HepG2 (cell line): ENCODE measurements around the gene ASH1L. TPM values are rescaled to one million over a fixed set of nuclear protein-coding genes. Genes with fewer than 3 reads are reported as not detected.

Experiments used
- ATAC-seq: fragments of 200-7000 bp; cut with Tn5 transposase; 3 replicates; pipeline ENCODE4 v1.9.1; 2020; ENCODE audit warnings: mild to moderate bottlenecking, moderate library complexity
- BruUV-seq: library from RNA; stranded (reverse); fragments of 400-500 nt; replicated peaks from 2 replicates; lab custom pipeline; 2021; lab: Mats Ljungman, UMichigan
- CTCF ChIA-PET: fragments of 300-600 bp; formaldehyde crosslinking; extraction: SDS; loops from one replicate; lab custom pipeline; 2021; ENCODE audit warnings: low total read pairs, inconsistent platforms, low intra/inter-chr PET ratio; lab: Yijun Ruan, JAX
- POLR2A ChIA-PET: fragments of 350-600 bp; sonication (Branson Sonifier 250); formaldehyde crosslinking; loops from one replicate; lab custom pipeline; 2020; ENCODE audit warnings: antibody characterized with exemption, inconsistent platforms; lab: Yijun Ruan, JAX
- DNase-seq: peaks from one replicate; pipeline ENCODE4 v3.0.0-alpha.2; 2015; ENCODE audit warnings: low spot score
- FAIRE-seq: peaks from 3 replicates; lab custom pipeline; 2011; peaks lifted over from hg19 to GRCh38; lab: Jason Lieb, UNC
- H2AFZ ChIP-seq: one replicate; pipeline ENCODE4 v1.6.1; 2011; ENCODE audit warnings: low read length, inconsistent platforms
- H3K27ac ChIP-seq: fragments of 300-600 bp; 3 replicates; pipeline ENCODE4 v1.8.0; 2011; ENCODE audit warnings: mixed run types, mild to moderate bottlenecking, mixed read lengths, low read length, inconsistent platforms; ENCODE audit not compliant: insufficient read depth; ENCODE audit errors: extremely low read length
- H3K27me3 ChIP-seq, 2 experiments: fragments of 200-600 bp in 1 of 2; 2 replicates in 1 of 2; 3 replicates in 1 of 2; pipeline versions ENCODE4 v1.6.0 to v1.8.0; 2011; ENCODE audit warnings: low read length in 2 of 2, mild to moderate bottlenecking in 2 of 2, moderate library complexity in 2 of 2, inconsistent platforms in 1 of 2; ENCODE audit not compliant: insufficient read depth in 2 of 2, control insufficient read depth in 1 of 2
- H3K36me3 ChIP-seq, 2 experiments: fragments of 200-600 bp in 1 of 2; replicated peaks in 1 of 2; 2 replicates in 1 of 2; 3 replicates in 1 of 2; pipeline versions ENCODE4 v1.5.1 to v1.8.0; 2011; ENCODE audit warnings: low read length in 2 of 2, inconsistent platforms in 1 of 2; ENCODE audit not compliant: insufficient read depth in 2 of 2, control insufficient read depth in 1 of 2
- H3K4me1 ChIP-seq: 2 replicates; pipeline ENCODE4 v1.5.1; 2012; ENCODE audit warnings: low read length, inconsistent platforms; ENCODE audit not compliant: insufficient read depth
- H3K4me2 ChIP-seq: 2 replicates; pipeline ENCODE4 v1.6.0; 2011; ENCODE audit warnings: low read depth, low read length, inconsistent platforms
- H3K4me3 ChIP-seq, 3 experiments: fragments of 200-600 bp in 1 of 3; sonication (generic), shearing (Covaris generic) in 1 of 3; replicated peaks in 1 of 3; 2 replicates each; pipeline ENCODE4 v1.5.1; 2011 to 2016; ENCODE audit warnings: low read length in 3 of 3, inconsistent platforms in 2 of 3, low read depth in 2 of 3, mild to moderate bottlenecking in 2 of 3, control low read depth in 1 of 3, mixed read lengths in 1 of 3; ENCODE audit not compliant: insufficient read depth in 1 of 3
- H3K79me2 ChIP-seq: one replicate; pipeline ENCODE4 v1.6.1; 2011; ENCODE audit warnings: low read length, inconsistent platforms; ENCODE audit not compliant: insufficient read depth
- H3K9ac ChIP-seq: 2 replicates; pipeline ENCODE4 v1.6.0; 2011; ENCODE audit warnings: mild to moderate bottlenecking, low read depth, low read length, inconsistent platforms; ENCODE audit not compliant: insufficient read depth
- H3K9me3 ChIP-seq: 2 replicates; pipeline ENCODE4 v1.5.1; 2012; ENCODE audit warnings: mild to moderate bottlenecking, low read length
- H4K20me1 ChIP-seq: 2 replicates; pipeline ENCODE4 v1.6.0; 2011; ENCODE audit warnings: inconsistent platforms, mild to moderate bottlenecking, low read length, moderate library complexity; ENCODE audit not compliant: insufficient read depth
- ATM ChIP-seq: fragments of 450-650 bp; IDR thresholded peaks from 2 replicates; pipeline ENCODE4 v1.7.1; 2017; ENCODE audit warnings: mild to moderate bottlenecking, borderline replicate concordance
- CREB1 ChIP-seq, 2 experiments: fragments of 450-650 bp in 1 of 2; IDR thresholded peaks; 2 replicates each; pipeline ENCODE4 v1.6.1; 2016 to 2017; ENCODE audit warnings: control low read depth in 1 of 2, mild to moderate bottlenecking in 1 of 2, missing compliant biosample characterization in 1 of 2, missing genetic modification characterization in 1 of 2
- CSRNP1 ChIP-seq: sonication (generic); formaldehyde crosslinking; IDR thresholded peaks from 2 replicates; pipeline ENCODE4 v1.8.1; 2023; ENCODE audit warnings: mild to moderate bottlenecking, missing genetic modification reagents
- FOXJ3 ChIP-seq: sonication (generic); formaldehyde crosslinking; IDR thresholded peaks from 2 replicates; pipeline ENCODE4 v1.4.0; 2020; ENCODE audit warnings: missing genetic modification reagents, mild to moderate bottlenecking, borderline replicate concordance
- GTF2F1 ChIP-seq: fragments of 150-350 bp; IDR thresholded peaks from 2 replicates; pipeline ENCODE4 v1.6.1; 2014; ENCODE audit warnings: low read length
- IKZF1 ChIP-seq: fragments of 450-650 bp; IDR thresholded peaks from 2 replicates; pipeline ENCODE4 v1.7.1; 2016
- MTF2 ChIP-seq: sonication (generic); formaldehyde crosslinking; IDR thresholded peaks from 2 replicates; pipeline ENCODE4 v1.5.0; 2020; ENCODE audit warnings: missing genetic modification reagents, borderline replicate concordance
- SOX13 ChIP-seq, 3 experiments: fragments of 450-650 bp in 1 of 3; sonication (generic) in 1 of 3; formaldehyde crosslinking in 1 of 3; IDR thresholded peaks in 2 of 3; conservative IDR thresholded peaks in 1 of 3; 2 replicates each; pipeline versions ENCODE4 v1.5.0 to v1.6.1; 2016 to 2020; ENCODE audit warnings: antibody characterized with exemption in 1 of 3, mild to moderate bottlenecking in 1 of 3, missing compliant biosample characterization in 1 of 3, missing genetic modification reagents in 1 of 3, moderate library complexity in 1 of 3
- TBL1XR1 ChIP-seq: fragments of 150-350 bp; IDR thresholded peaks from 2 replicates; pipeline ENCODE4 v1.6.1; 2014; ENCODE audit warnings: borderline replicate concordance, low read length; ENCODE audit not compliant: partially characterized antibody
- YEATS2 ChIP-seq: sonication (generic); formaldehyde crosslinking; IDR thresholded peaks from 2 replicates; pipeline ENCODE4 v1.4.0; 2020; ENCODE audit warnings: missing genetic modification reagents, borderline replicate concordance
- YEATS4 ChIP-seq: sonication (generic); formaldehyde crosslinking; IDR thresholded peaks from 2 replicates; pipeline ENCODE4 v1.4.0; 2020; ENCODE audit warnings: missing genetic modification reagents, borderline replicate concordance
- ZBTB14 ChIP-seq: sonication (generic); formaldehyde crosslinking; IDR thresholded peaks from 2 replicates; pipeline ENCODE4 v1.4.0; 2020; ENCODE audit warnings: missing genetic modification reagents
- ZBTB25 ChIP-seq: IDR thresholded peaks from 2 replicates; pipeline ENCODE4 v1.6.1; 2018; ENCODE audit warnings: missing genetic modification reagents
- ZC3H4 ChIP-seq: sonication (generic); formaldehyde crosslinking; IDR thresholded peaks from 2 replicates; pipeline ENCODE4 v1.4.0; 2020; ENCODE audit warnings: missing genetic modification reagents, borderline replicate concordance
- ZNF30 ChIP-seq: sonication (generic); formaldehyde crosslinking; IDR thresholded peaks from 2 replicates; pipeline ENCODE4 v1.5.0; 2020; ENCODE audit warnings: mild to moderate bottlenecking, missing genetic modification reagents
- ZNF503 ChIP-seq: sonication (generic); formaldehyde crosslinking; IDR thresholded peaks from 2 replicates; pipeline ENCODE4 v1.4.0; 2020; ENCODE audit warnings: missing genetic modification reagents
- ZNF512 ChIP-seq: sonication (generic); formaldehyde crosslinking; IDR thresholded peaks from 2 replicates; pipeline ENCODE4 v1.4.0; 2020; ENCODE audit warnings: mild to moderate bottlenecking, missing genetic modification reagents
- ZNF777 ChIP-seq: sonication (generic); formaldehyde crosslinking; IDR thresholded peaks from 2 replicates; pipeline ENCODE4 v1.4.0; 2020; ENCODE audit warnings: missing genetic modification reagents
- WGBS: methylation state at CpG from one replicate; pipeline ENCODE4 v1.1.6; 2017; ENCODE audit warnings: low lambda C conversion rate; 5-methylcytosine and 5-hydroxymethylcytosine counted together
- in situ Hi-C: cut with HindIII; loops from 2 replicates; pipeline ENCODE4 v1.10.0; 2017; ENCODE audit warnings: low pct_unique_long_range_greater_than_20kb; ENCODE audit not compliant: extremely low pct_ligation_motif_present
- intact Hi-C: fragments of 100-400 bp; cut with micrococcal nuclease; formaldehyde crosslinking; loops from one replicate; pipeline ENCODE4 v1.10.0; 2022; ENCODE audit not compliant: unreplicated experiment
- polyA plus RNA-seq, 8 experiments: library from polyadenylated mRNA; depleted of rRNA in 3 of 8; stranded (reverse) in 7 of 8; unstranded in 1 of 8; fragments of >200 nt; fragmentation: Illumina TruSeq in 4 of 8; extraction: Trizol in 4 of 8; gene quantifications; 2 replicates each; pipeline versions ENCODE4 v1.2.1 to v1.2.3, GENCODE V29; 2011 to 2016; ENCODE audit warnings: low read depth in 4 of 8, missing spikeins in 1 of 8, mixed read lengths in 1 of 8; ENCODE audit not compliant: insufficient read depth in 1 of 8
- total RNA-seq, 5 experiments: library from RNA; depleted of rRNA; stranded (reverse); fragments of >200 nt; fragmentation: Illumina TruSeq; extraction: Trizol; gene quantifications; 2 replicates each; pipeline ENCODE4 v1.2.3, GENCODE V29; 2016; ENCODE audit warnings: low read depth in 1 of 5

ASH1L gene
- total and polyA plus RNA-seq, 2 of the 13 experiments (the other 11 are each of a cell fraction or from before 2014, with no cell fraction given) = 10.2 to 15.3 TPM

- no TSS peak for BruUV-seq
- H3K79me2 ChIP-seq = no peaks in the 10 kb centered on the region
- TF ChIP-seq ATM = no peak
- TF ChIP-seq ZC3H4 = no peak
- no peak for TF ChIP-seq YEATS2 (CRISPR knock-in tag)
- TF ChIP-seq ZNF503 (CRISPR knock-in tag) = no peak
- no peak for TF ChIP-seq GTF2F1
- no peak for TF ChIP-seq FOXJ3 (CRISPR knock-in tag)
- TF ChIP-seq ZBTB14 (CRISPR knock-in tag) = no peak
- TF ChIP-seq ZNF777 (CRISPR knock-in tag) = no peak
- TF ChIP-seq CSRNP1 (CRISPR knock-in tag) = no peak
- no peak for TF ChIP-seq SOX13 (IDR thresholded peaks at IDR 0.05)
- no peak for TF ChIP-seq SOX13 (CRISPR knock-in tag; conservative IDR thresholded peaks at IDR 0.05 in 1 of 2, IDR thresholded peaks at IDR 0.05 in 1 of 2)
- TF ChIP-seq ZBTB25 = no peak
- no peak for TF ChIP-seq CREB1 (IDR thresholded peaks at IDR 0.05)
- TF ChIP-seq CREB1 (CRISPR knock-in tag; IDR thresholded peaks at IDR 0.05) = no peak
- TF ChIP-seq YEATS4 (CRISPR knock-in tag) = no peak
- no peak for TF ChIP-seq ZNF512 (CRISPR knock-in tag)
- no peak for TF ChIP-seq ZNF30 (CRISPR knock-in tag)
- TF ChIP-seq MTF2 (CRISPR knock-in tag) = no peak
- TF ChIP-seq IKZF1 = no peak
- no peak for TF ChIP-seq TBL1XR1
- no peak overlapping the region for H3K27ac ChIP-seq
- ATAC-seq (no peak), DNase-seq (no peak), FAIRE-seq (no peak)
- H4K20me1 ChIP-seq = no peaks in the 10 kb centered on the region
- intact Hi-C loops (no loop called here), in situ Hi-C loops (no loop called here)
- H2AFZ ChIP-seq = no peak overlapping the region
- no peak overlapping the region for H3K4me3 ChIP-seq
- no peaks in the 10 kb centered on the region for H3K9me3 ChIP-seq
- ChIA-PET POLR2A (interaction anchor here (0.7 kb wide), 1 partner anchor 353 kb away, joined by 3 read pairs; no protein-coding TSS in a partner anchor), CTCF (no interaction called here)
- H3K36me3 ChIP-seq = peaks cover 5 to 45% of the 10 kb centered on the region in 2 experiments; a peak in 4 of 5 replicates
- H3K4me1 ChIP-seq = no peaks in the 10 kb centered on the region
- no peak overlapping the region for H3K4me2 ChIP-seq
- H3K9ac ChIP-seq = no peak overlapping the region
- H3K27me3 ChIP-seq = no peaks in the 10 kb centered on the region
- 95% methylated on average over 1 of the region's 1 CpG for WGBS
Measured at GRCh38 chr1:155360051-155360450, 202.6 kb downstream of the ASH1L start.
